NCI-H748 (cell line): Measurements from ENCODE around the gene PBX3.
A peak's percentile ranks its signal among the peaks of the same experiment; 100 is the strongest.

ENCODE experiments used
- DNase-seq: peaks from one replicate; lab custom pipeline; 2025; ENCODE audit not compliant: unreplicated experiment; lab: John Stamatoyannopoulos, UW

The PBX3 gene

DNA sequence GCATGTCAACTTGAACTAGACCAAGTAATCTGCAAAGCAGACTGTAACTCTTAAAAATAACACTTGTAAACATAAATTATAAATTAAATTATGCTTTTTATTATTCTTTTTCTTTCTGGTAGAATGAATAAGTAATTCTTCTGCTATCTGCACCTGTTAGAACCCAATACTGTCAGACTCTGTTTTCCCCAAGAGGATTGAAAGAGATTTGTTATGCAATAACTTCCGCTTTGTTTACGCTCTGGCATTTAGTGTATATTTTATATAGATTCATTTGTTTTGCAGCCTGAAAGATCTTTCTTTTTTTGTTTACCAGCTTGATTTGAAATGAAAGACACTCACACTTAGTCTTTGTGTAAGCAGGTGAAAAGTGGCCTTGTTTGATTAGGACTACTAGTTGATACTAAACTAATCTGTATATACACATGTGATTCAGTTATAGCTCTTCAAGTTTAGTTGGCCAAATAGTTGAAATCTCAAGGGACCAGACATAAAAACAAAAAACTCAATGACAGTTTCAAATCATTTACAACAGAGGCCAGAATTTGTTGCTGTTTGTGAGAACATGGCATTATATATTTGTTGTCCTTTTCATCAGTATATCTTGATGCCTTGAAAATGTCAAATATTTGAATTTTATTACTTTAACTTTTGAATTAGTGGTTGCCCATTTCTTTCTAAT is 155.8 kb downstream of the PBX3 start:
- peak; percentile 36 for DNase-seq

DNA sequence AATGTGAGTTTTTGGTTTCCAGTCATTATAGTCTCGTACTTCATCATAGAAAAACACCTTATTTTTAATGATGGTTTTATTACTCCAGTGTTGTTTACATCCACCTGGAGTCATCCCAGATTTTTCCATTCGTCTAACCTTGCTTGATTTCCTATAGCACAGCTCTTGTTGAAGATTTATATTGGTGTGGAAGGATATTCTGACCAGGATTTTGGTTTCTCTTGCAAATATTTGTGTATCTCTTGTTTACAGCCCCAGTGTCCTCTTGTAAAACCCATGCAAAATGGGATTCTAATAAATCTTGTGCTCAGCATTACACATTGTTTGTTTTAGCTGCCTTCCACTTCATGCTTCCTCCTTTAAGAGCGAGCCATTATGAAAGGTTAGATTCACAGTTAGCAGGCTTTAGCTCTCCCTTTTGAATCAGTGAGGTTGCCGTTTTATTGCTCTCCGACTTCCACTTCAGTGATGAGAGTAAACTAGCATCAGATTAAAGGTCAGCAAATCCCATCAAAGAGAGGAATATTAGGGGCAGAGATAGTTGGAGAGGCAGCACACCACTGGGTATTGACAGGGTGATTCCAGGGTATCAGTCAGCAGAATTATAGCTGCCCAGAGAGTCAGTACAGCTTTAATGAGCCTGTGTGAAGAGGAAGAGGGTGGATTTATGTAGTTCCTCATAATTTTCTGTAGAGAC is 157.1 kb downstream of the PBX3 start:
- DNase-seq = peak; percentile 93

DNA sequence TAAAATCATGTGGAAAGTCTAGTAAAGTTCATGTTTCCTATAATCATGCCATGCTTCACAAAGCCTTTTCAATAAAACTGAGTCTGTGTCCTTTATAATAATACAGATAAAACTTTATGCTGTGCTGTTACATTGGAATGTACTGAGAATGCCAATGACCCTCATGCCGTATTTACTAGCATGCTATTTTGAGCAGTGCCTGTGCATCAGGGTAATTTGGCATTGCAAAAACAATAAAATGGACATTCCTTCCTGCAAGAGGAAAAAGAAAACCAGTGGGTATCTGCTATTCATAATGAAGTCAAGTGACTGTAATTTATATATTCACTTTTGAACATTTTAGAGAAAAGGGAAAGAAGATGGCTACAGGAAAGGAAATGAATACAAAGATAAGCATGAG is 159.0 kb downstream of the PBX3 start:
- no peak for DNase-seq

DNA sequence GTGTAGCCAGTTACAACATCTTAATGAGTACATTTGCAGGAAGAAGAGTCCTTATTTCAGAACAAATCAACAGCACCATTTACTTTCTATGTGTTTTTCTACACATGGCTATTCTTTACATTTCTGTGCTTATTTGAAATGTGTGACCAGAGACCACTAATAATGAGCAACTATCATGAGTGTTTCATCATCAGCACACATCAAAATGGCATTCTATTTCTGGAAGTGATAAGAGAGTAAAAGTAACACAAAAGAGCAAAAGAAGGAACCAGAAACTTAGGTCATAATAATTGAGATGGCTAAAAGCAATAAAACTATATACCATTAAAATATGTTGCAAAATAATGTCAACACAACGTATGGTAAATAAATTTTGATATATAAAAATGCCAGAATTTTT is 159.7 kb downstream of the PBX3 start:
- no peak for DNase-seq

DNA sequence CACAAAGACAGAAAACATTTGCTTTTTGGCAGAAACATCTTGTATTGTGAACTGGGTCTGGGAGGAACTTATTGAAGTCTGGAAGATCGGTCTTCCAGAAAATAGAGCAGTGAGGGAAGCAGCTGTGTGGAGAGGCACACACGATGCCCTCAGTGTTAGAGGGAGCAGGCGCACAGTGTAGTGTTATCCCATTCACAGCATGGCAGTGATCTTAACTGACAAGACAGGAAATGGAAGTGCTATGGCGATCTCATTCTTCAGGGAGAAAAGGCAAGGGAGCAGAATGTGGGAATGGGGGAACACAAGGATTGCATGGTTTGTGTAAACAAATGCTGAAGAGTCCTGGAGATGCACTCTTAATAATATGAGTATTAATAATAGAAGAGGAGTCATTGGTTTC is 161.0 kb downstream of the PBX3 start:
- peak; percentile 26 for DNase-seq

DNA sequence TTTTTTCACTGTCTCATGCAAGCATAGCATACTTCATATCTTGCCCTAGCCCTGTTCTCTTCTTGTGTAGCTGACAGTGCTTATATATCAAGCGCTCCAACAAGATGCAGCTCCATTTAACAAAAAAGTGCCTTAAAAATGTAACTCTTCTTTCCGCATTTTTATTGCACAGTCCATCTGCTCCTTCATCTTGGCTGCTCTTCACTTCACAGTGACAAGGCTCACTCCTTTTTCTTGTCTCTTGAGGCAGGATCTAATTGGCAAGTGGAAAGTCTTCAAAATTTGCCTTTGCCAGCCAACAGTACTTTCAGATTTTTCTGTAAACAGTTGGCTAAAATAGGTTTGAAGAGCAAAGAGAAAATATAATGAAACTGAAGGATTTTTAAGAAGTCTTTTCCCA is 161.8 kb downstream of the PBX3 start:
- no peak for DNase-seq

DNA sequence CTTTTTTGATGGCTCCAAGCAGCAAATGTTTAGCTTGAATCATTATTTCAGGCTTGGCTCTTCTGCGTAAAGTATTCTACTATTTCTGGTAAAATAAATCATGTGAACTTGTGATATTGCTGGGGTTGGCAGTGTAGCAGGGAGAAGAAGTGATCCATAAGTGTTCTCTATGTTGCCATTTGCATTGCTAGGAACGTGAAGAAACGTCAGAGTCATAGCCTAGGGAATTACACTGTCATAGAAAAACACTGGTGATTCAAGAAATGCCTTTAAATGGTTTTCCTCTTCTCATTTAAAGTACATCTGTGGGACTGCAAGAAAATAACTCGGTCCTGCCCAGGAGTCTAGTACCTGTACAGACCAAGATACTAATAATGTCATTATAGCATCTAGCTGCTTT is 162.3 kb downstream of the PBX3 start:
- no peak for DNase-seq

DNA sequence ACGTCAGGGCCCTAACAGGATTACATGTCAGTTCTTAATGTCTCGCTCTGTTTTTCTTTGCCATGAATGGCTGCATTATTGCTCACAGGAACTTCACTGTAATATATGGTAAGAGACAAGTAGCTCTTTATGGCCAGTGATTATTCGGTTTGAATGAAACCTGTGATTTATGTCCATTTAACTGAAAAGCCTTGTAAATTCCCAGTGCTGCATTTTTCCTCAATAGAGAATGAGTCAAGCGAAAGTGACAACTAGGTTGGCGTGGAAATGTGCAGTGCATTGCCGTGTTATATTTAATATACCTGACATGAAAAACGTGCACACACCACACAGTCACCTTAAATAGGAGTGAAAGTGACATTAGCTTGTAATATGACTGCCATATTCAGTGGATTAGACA is 163.1 kb downstream of the PBX3 start:
- peak; percentile 41 for DNase-seq

DNA sequence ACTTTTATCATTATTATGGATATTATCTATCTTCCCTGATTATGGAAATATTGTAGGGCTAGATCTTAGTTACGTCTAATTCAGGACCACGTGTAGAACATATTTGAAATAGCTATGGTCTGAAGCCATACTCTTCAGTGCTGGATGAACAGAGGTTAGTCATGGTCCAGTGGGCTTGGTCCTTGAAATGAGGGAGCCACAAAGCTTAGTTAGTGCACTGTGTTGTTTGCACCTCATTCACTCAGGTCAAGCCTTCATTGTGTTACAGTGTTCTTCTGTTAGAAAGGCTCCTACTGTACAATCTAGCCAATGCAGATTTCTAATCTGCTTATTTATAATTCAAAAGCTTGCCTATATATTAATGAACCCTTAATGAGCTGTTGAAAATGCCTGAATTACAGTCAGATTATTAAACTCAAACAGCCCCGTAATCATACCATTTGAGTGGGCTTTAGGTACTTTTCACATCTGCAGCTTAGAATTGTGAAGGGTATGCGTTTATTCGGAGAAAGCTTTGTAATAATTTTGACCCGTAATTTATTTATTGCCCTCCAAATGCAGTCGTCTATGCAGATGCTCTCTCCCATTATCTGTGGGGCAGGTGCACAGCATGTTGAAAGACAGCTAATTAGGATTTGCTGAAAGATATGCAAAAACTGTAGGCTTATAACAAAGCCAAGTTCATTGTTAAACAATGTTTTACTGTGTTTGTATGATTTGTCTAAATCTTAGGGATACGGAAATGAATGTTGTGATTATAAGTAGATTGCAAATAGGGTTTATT is 164.9 kb downstream of the PBX3 start:
- peak; percentile 82 for DNase-seq

DNA sequence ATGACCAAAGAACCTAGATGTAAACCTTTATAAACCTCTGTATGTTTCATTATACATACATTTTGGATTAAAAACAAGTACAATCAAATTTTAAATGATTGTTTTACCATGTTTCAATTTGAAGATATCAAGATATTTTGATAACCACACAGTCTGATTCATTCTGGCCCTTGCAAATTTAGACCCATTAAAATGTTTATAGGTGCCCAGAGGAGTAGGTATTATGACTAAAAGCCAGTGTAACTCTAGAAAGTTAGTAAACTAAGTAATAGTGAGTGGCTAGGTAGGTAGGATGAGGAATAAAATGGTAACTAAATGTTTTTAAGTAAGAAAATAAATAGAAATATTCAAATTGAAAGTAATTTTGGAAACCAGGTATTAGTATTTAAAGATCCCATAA is 165.5 kb downstream of the PBX3 start:
- no peak for DNase-seq

DNA sequence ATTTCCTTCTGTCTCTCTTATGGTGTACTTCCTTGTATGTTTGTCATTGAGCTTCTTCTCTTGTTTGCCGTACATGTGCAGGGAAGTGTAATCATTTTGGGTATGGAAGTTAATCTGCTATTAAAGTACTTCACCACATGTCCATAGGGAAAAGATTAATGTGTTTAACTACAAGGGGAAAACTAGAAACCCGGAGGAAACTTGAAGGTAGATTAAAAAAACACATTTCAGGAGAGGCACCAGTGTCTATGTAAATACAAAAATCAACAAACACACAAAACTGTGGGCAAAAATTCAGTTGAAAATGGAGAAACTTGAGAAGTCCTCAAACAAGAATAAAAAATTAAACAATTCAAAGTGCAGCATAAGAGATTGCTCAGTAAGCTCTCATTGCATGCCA is 166.4 kb downstream of the PBX3 start:
- peak; percentile 19 for DNase-seq

DNA sequence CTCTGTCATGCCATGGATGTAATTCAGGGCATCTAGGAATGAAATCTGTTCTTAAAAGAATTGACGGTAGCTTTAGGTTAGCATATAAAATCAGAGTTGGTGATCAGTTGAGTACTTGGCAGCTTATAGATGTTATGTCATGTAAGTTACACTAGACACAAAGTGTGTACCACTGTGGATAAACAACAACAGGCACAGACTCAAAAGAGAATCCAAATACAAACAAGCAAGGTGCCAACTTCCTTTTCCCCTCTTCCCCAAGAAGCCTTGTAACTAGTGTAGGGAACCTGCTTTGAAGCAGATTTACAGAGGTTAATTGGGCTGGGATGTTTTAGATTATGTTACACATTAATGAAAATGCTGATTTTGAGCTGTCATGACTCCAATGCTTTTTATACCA is 167.2 kb downstream of the PBX3 start:
- DNase-seq = no peak

DNA sequence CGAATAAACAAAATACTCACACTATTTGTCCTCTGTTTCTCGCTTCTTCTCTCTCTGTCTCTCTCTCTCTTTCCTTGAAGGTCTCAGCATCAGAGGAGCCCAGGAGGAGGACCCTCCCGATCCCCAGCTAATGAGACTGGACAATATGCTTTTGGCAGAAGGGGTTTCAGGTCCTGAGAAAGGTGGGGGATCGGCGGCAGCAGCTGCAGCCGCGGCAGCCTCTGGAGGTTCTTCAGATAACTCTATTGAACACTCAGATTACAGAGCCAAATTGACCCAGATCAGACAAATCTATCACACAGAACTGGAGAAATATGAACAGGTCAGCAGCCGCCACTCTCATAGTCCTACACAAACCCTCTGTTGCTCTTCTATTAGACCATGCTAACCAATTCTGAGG is 168.4 kb downstream of the PBX3 start:
- DNase-seq = no peak

DNA sequence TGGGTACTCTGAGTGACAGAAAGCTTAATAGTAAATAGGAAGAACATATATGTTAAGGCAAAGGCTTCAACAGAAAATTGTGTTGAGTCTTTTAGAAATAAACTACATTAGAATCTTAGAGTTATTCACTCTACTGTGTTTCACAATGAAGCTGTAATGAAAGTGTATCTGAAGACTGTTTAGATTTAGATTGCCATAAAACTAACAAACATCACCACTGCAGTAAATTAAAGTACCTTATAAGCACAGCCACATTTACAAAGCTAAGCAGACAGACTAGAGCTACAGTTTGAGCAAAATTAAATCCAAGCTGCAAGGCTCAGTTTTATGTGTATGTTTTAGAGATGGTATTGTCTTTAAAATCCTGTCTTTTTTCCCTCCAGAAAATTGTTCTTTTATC is 172.4 kb downstream of the PBX3 start:
- DNase-seq = no peak

DNA sequence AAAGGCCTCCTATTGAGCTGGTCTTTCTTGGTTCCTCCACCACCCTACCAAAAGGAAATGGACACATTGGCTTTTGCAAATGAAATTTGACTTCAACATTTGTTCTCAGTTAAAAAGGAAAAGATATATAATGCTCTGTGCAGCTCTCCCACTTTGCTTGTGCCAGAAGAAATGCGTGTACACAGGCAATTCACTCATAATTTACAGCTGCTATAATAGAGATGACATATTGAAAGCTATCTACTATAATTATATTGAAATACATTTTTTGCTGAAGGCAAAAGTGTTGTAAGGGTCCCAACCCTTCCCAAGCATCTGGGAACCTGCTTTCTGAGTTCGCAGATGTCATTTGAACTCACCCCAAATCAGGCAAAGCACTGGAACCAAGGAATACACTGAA is 173.2 kb downstream of the PBX3 start:
- DNase-seq = no peak

DNA sequence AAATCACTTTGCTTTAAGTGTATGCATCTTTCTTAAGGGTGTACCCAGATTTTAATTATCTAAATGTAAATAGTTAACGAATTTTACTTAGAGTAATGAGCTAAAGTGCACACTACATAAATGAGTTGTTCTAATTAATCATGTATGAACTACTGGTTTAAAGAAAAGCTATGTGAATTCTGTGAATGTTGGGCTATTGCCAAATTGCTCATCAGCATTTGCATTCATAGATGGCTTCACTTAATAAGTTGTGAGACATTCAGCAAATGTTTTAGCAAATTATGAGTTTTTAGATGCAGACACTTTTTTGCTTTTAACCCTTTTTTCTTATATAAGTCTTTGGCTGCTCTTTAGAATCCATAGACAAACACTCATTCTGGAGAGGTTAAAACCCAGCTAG is 175.7 kb downstream of the PBX3 start:
- DNase-seq = no peak

DNA sequence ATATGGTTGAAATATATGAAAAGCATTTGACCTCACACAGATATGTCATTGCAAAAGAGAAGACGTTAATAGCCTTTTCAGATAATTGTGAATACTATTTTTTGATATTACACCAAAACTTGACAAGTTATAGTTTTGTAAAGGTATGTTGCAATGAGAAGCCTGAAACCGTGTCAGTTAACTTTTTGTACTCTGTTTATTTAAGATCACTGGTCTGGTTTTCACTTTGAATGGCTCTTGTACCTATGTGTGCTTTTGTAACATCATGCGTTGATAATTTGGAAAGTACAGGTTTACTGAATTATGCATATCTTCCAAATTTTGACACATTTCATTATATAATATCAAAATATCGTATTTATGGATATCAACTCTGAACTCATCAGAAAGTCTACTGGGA is 177.2 kb downstream of the PBX3 start:
- DNase-seq = no peak

DNA sequence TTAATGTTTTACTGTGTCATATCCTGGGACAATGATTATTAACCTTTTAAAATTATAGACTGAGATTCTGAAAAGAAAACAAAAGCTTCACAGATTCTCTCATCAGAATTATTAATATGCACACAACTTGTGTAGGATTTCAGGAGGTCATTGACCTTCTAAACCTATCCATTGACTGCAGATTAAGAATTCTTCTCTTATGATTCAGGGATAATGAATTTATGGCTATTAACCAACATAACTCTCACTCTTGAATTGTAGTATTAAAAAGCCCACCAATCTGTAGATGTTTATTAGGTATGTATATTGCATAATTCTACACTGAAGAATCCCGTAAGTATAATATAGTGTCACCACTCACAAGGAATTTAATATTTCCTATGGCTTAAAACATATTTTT is 179.8 kb downstream of the PBX3 start:
- no peak for DNase-seq

DNA sequence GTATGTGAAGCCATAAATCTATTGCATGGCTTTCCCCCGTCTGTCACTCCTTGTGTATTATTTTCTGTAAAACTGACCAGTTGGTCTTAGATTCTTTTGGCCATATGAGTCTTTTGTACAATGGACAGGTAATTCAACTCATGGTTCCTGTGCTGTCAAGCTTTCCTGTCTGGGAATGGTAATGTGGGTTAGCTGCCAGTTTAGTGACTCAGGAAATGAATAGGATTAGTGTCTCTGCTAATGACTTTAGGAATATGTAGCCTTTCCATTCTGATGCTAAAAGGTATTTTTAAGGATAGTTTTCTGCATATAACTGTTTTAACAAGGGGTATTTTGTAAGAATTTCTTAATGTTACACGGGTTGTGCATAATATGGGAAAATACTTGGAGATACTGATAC is 182.7 kb downstream of the PBX3 start:
- DNase-seq = no peak

DNA sequence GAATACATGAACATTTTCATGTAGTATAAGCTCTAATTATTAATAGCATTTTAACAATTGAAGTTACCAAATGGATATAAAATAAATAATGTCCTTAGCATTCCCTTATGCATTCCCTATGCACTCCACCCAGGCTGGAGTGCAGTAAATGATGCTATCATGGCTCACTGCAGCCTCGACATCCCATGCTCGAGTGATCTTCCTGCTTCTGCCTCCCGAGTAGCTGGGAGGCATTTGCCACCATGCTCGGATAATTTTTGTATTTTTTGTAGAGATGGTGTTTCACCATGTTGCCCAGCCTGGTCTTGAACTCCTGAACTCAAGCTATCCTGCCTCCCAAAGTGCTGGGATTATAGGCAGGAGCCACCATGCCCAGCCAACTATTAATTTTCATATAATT is 184.0 kb downstream of the PBX3 start:
- no peak for DNase-seq

DNA sequence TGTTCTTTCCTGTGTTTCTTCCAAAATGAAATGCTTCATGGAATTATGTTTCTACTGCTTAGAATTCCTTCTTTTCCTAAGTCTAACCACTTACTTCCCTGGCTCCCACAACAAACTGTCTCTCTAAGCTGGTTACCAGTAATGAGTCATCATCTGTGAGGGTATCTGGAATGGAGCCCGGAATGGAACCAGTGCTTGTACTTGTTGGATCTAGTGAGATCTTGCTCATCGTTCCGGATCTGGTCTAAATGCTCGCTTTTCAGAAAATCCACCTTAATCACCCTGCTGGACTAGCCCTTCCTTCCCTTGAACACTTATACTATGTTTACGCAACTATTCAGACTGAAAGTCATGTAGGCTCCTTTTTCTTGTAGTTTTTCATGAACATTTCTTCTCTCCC is 184.8 kb downstream of the PBX3 start:
- no peak for DNase-seq

DNA sequence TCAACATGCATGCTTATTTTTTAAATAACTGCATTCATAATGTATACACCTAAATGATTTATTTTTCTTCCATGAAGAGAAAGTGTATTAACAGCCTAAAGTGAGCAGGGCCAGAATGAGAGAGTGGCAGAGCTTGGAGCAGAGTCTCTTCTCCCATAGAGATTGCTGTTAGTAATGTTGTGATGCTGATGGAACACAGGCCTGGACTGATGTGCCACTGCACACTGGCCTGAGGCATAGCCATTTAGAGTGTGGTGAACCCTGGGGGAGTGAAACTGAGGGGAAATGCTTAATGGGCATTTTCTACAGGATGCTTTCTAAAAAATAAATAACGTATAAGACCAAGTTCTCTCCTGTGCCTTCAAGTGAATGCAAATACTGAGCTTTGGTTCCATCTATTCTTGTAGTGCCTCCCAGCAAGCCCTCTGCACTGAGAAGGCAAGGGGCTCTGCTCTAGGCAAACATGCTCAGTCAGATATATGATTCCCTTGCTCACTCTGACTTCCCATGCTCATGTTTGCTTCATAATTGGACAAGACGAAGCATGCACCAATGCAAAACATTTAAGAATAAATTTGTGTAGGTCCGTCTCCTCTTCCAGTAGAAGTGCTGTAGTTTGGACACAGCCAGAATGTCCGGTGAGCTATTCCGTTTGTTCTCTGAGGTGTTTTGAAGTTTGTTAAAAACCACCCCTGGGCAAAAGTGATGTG is 185.7 kb downstream of the PBX3 start:
- no peak for DNase-seq
